Lower leg skin (tissue), 3 donors: ENCODE measurements around the gene ARHGAP24.

ENCODE experiments used
- CTCF ChIP-seq, 3 donors: fragments of 450-650 bp; IDR thresholded peaks; one replicate each; pipeline ENCODE4 v1.5.1; 2016; ENCODE audit warnings: antibody characterized with exemption in 3 of 3, mild to moderate bottlenecking in 3 of 3, moderate library complexity in 2 of 3
- POLR2A ChIP-seq, 2 donors: fragments of 450-650 bp; IDR thresholded peaks; one replicate each; pipeline ENCODE4 v1.6.1; 2016 to 2017; ENCODE audit warnings: antibody characterized with exemption in 2 of 2, mild to moderate bottlenecking in 1 of 2, moderate library complexity in 1 of 2

GRCh38 chr4:85737254-85737653 lies 262.3 kb downstream of the ARHGAP24 start:
- no peak for TF ChIP-seq CTCF (IDR thresholded peaks at IDR 0.05)
- no peak for TF ChIP-seq POLR2A (IDR thresholded peaks at IDR 0.05)
